ENCODE results near the gene CBFA2T2.

Gene CBFA2T2

GRCh38 chr20:33686100-33686983 is 196.4 kb downstream of the CBFA2T2 start, which contains the start of gene E2F1:
TSS of gene E2F1 (minus strand) at chr20:33686385. CDS start at chr20:33686264, 121 bp downstream.
- 0 out of 2 replicates have a peak, but pooled peaks have one; percentile 28 for TF ChIP-seq CTCF (IDR thresholded peaks at IDR 0.05; ENCODE audit: low read depth, low read length)
- Histone ChIP-seq H3K9me3 (ENCODE audit: severe bottlenecking) (no peaks in the 10 kb centered on the region), H3K27ac (peak within 1 kb of the TSS; percentile 92), H3K27me3 (ENCODE audit: insufficient read depth, low read depth, severe bottlenecking) (no peaks in the 10 kb centered on the region), H3K36me3 (peaks cover 34% of the 10 kb centered on the region), H3K4me3 (ENCODE audit: low read depth, low read length) (peak within 1 kb of the TSS; percentile 72)
- DNase-seq, result peak; percentile 96

- TF ChIP-seq CTCF (IDR thresholded peaks at IDR 0.05; ENCODE audit: low read depth, low read length), result no peak
- H3K4me3 ChIP-seq (ENCODE audit: low read depth, low read length), result peak overlapping the region; percentile 37; the same call in 1 of the 2 replicates
- peaks cover 32% of the 10 kb centered on the region for H3K36me3 ChIP-seq
- H3K27ac ChIP-seq, result peak overlapping the region; percentile 24; the same call in 1 of the 2 replicates
- no peaks in the 10 kb centered on the region for H3K27me3 ChIP-seq (ENCODE audit: insufficient read depth, low read depth, severe bottlenecking)
- DNase-seq, result no peak
- no peaks in the 10 kb centered on the region for H3K9me3 ChIP-seq (ENCODE audit: severe bottlenecking)
Measured at GRCh38 chr20:33686984-33687366, 197.1 kb downstream of the CBFA2T2 start.

- no peak for DNase-seq
- no peak overlapping the region for H3K27ac ChIP-seq
- no peaks in the 10 kb centered on the region for H3K9me3 ChIP-seq (ENCODE audit: severe bottlenecking)
Measured at GRCh38 chr20:33687370-33687915, 197.5 kb downstream of the CBFA2T2 start.

GRCh38 chr20:33687993-33688937 is 198.4 kb downstream of the CBFA2T2 start:
- no peak for TF ChIP-seq CTCF (IDR thresholded peaks at IDR 0.05; ENCODE audit: low read depth, low read length)
- no peak overlapping the region for H3K4me3 ChIP-seq (ENCODE audit: low read depth, low read length)
- peaks cover 23% of the 10 kb centered on the region for H3K36me3 ChIP-seq
- H3K27ac ChIP-seq, result no peak overlapping the region
- DNase-seq, result no peak
- H3K27me3 ChIP-seq (ENCODE audit: insufficient read depth, low read depth, severe bottlenecking), result no peaks in the 10 kb centered on the region
- H3K9me3 ChIP-seq (ENCODE audit: severe bottlenecking), result no peaks in the 10 kb centered on the region

More at GRCh38 chr20:33687370-33687915, 197.5 kb downstream of the CBFA2T2 start:
- no peak for TF ChIP-seq CTCF (IDR thresholded peaks at IDR 0.05; ENCODE audit: low read depth, low read length)
- Histone ChIP-seq H3K27me3 (ENCODE audit: insufficient read depth, low read depth, severe bottlenecking) (no peaks in the 10 kb centered on the region), H3K36me3 (peaks cover 32% of the 10 kb centered on the region), H3K4me3 (ENCODE audit: low read depth, low read length) (no peak overlapping the region)

- Histone ChIP-seq H3K4me3 (ENCODE audit: low read depth, low read length) (no peak overlapping the region), H3K27me3 (ENCODE audit: insufficient read depth, low read depth, severe bottlenecking) (no peaks in the 10 kb centered on the region), H3K36me3 (peaks cover 16% of the 10 kb centered on the region), H3K27ac (no peak overlapping the region), H3K9me3 (ENCODE audit: severe bottlenecking) (no peaks in the 10 kb centered on the region)
- TF ChIP-seq CTCF (IDR thresholded peaks at IDR 0.05; ENCODE audit: low read depth, low read length), result no peak
- no peak for DNase-seq
Measured at GRCh38 chr20:33688938-33689424, 199.1 kb downstream of the CBFA2T2 start.
